ENCODE measurements around the gene HEPHL1. TPM values are rescaled to one million over a fixed set of nuclear protein-coding genes. Genes with fewer than 3 reads are reported as not detected.

The HEPHL1 gene
- total RNA-seq, 1 donor from 2014 or later: not detected

DNA sequence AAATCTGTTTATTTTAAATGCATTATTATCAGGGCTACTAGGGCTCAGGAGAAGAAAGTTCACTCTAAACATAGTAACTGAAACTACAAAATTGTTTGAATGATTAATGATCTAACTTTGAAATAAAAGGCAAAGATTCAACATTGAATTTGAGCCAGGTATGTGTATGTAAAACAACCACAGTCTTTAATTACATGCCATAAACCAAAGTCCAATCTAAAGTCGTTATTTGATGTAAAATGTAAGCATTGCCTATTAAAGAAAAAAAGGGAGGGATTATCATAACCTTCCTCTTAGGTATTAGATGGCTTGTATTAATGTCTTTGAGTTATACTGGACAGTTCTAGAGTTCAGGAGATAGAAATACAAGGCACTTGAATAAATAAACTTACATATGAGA, 82.3 kb downstream of the HEPHL1 start:
- no peak for FAIRE-seq

DNA sequence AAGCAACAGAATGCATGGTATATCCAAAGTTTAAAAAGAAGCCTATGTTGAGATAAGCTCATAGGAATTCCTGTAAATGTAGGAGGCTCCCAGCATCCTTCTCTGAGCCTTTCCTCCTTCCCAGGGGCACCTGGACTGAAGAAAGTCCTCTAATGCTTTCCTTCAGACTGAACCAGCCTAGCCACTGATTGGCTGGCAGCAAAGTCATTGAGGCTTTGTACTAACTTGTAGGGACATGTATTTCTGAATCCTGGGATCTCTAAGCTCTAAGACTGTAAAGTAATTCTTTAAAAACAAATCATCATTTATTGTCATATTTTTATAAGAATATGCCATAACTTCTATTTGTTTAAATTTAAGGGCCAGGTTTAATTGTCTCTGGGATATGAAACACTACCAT, 83.6 kb downstream of the HEPHL1 start:
- no peak overlapping the region for H3K4me2 ChIP-seq (ENCODE audit: low read length)
- H3K79me2 ChIP-seq (ENCODE audit: insufficient read depth, low read length): no peaks in the 10 kb centered on the region
- H4K20me1 ChIP-seq (ENCODE audit: insufficient read depth, low read length): no peaks in the 10 kb centered on the region
- H3K27ac ChIP-seq (ENCODE audit: low read depth, low read length): no peak overlapping the region
- H3K4me3 ChIP-seq (ENCODE audit: insufficient read depth, low read depth, low read length): no peak overlapping the region
- no peak overlapping the region for H2AFZ ChIP-seq (ENCODE audit: low read depth, low read length)
- no peak overlapping the region for H3K4me3 Mint-ChIP-seq (ENCODE audit: unreplicated experiment)
- H3K27me3 ChIP-seq (ENCODE audit: insufficient read depth, low read length): no peaks in the 10 kb centered on the region
- no peaks in the 10 kb centered on the region for H3K27me3 Mint-ChIP-seq (ENCODE audit: low read depth, unreplicated experiment)
- peaks cover 1% of the 10 kb centered on the region for H3K4me1 Mint-ChIP-seq (ENCODE audit: low read depth, unreplicated experiment)
- DNase-seq (ENCODE audit: low read depth) (no peak), FAIRE-seq (no peak)
- H3K9me3 ChIP-seq (ENCODE audit: insufficient read depth, low read depth, low read length): no peaks in the 10 kb centered on the region
- H3K27ac Mint-ChIP-seq (ENCODE audit: unreplicated experiment): no peak overlapping the region
- no peaks in the 10 kb centered on the region for H3K36me3 ChIP-seq (ENCODE audit: insufficient read depth, low read length)
- H3K9ac ChIP-seq (ENCODE audit: low read length): no peak overlapping the region
- H3K9me3 Mint-ChIP-seq (ENCODE audit: unreplicated experiment): no peaks in the 10 kb centered on the region
- no peaks in the 10 kb centered on the region for H3K4me1 ChIP-seq (ENCODE audit: insufficient read depth, low read length)
- H3K36me3 Mint-ChIP-seq (ENCODE audit: low read depth, unreplicated experiment): no peaks in the 10 kb centered on the region
- no peak for TF ChIP-seq EZH2 (IDR thresholded peaks at IDR 0.05; ENCODE audit: insufficient read depth, low read length)
- TF ChIP-seq, protein P1, sequence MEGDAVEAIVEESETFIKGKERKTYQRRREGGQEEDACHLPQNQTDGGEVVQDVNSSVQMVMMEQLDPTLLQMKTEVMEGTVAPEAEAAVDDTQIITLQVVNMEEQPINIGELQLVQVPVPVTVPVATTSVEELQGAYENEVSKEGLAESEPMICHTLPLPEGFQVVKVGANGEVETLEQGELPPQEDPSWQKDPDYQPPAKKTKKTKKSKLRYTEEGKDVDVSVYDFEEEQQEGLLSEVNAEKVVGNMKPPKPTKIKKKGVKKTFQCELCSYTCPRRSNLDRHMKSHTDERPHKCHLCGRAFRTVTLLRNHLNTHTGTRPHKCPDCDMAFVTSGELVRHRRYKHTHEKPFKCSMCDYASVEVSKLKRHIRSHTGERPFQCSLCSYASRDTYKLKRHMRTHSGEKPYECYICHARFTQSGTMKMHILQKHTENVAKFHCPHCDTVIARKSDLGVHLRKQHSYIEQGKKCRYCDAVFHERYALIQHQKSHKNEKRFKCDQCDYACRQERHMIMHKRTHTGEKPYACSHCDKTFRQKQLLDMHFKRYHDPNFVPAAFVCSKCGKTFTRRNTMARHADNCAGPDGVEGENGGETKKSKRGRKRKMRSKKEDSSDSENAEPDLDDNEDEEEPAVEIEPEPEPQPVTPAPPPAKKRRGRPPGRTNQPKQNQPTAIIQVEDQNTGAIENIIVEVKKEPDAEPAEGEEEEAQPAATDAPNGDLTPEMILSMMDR (IDR thresholded peaks at IDR 0.05; ENCODE audit: insufficient read depth, low read depth, low read length): no peak

More for the DNA sequence above, 82.3 kb downstream of the HEPHL1 start:
- no peaks in the 10 kb centered on the region for H3K9me3 ChIP-seq (ENCODE audit: insufficient read depth, low read depth, low read length)
- H3K4me1 ChIP-seq (ENCODE audit: insufficient read depth, low read length): no peaks in the 10 kb centered on the region
- no peak overlapping the region for H3K9ac ChIP-seq (ENCODE audit: low read length)
- H3K4me3 ChIP-seq (ENCODE audit: insufficient read depth, low read depth, low read length): no peak overlapping the region
- H3K4me1 Mint-ChIP-seq (ENCODE audit: low read depth, unreplicated experiment): peaks cover 1% of the 10 kb centered on the region
- TF ChIP-seq EZH2 (IDR thresholded peaks at IDR 0.05; ENCODE audit: insufficient read depth, low read length): no peak
- TF ChIP-seq, protein P1 (IDR thresholded peaks at IDR 0.05; ENCODE audit: insufficient read depth, low read depth, low read length): no peak
- H3K36me3 Mint-ChIP-seq (ENCODE audit: low read depth, unreplicated experiment): peaks cover under 1% of the 10 kb centered on the region
- no peaks in the 10 kb centered on the region for H4K20me1 ChIP-seq (ENCODE audit: insufficient read depth, low read length)
- no peaks in the 10 kb centered on the region for H3K79me2 ChIP-seq (ENCODE audit: insufficient read depth, low read length)
- no peak overlapping the region for H3K4me3 Mint-ChIP-seq (ENCODE audit: unreplicated experiment)
- H3K27ac ChIP-seq (ENCODE audit: low read depth, low read length): no peak overlapping the region
- H3K27me3 ChIP-seq (ENCODE audit: insufficient read depth, low read length): no peaks in the 10 kb centered on the region
- no peak overlapping the region for H3K27ac Mint-ChIP-seq (ENCODE audit: unreplicated experiment)
- no peaks in the 10 kb centered on the region for H3K36me3 ChIP-seq (ENCODE audit: insufficient read depth, low read length)
- no peak overlapping the region for H3K4me2 ChIP-seq (ENCODE audit: low read length)
- no peaks in the 10 kb centered on the region for H3K9me3 Mint-ChIP-seq (ENCODE audit: unreplicated experiment)
- DNase-seq (ENCODE audit: low read depth): no peak
- H2AFZ ChIP-seq (ENCODE audit: low read depth, low read length): no peak overlapping the region
- no peaks in the 10 kb centered on the region for H3K27me3 Mint-ChIP-seq (ENCODE audit: low read depth, unreplicated experiment)

DNA sequence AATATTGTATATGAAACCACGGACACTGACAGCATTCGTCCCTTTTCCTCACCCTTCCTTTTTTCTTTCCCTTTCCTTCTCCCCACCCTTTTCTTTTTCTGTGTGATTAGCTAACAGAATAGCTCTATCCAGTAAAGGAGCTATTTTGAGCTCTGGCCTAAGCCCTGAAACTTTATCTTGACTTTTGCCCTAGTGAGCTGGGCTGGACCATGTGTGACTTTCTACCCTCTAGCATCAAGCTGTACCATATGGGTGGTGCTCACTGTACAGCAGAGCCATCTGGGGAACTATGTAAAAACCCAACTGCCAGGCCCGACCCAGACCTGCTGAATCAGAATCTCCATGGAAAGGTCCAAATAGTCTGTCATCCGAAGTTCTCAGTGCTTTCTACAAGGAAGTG, 85.6 kb downstream of the HEPHL1 start:
- H3K36me3 ChIP-seq (ENCODE audit: insufficient read depth, low read length): no peaks in the 10 kb centered on the region
- H3K27me3 ChIP-seq (ENCODE audit: insufficient read depth, low read length): no peaks in the 10 kb centered on the region
- no peaks in the 10 kb centered on the region for H3K79me2 ChIP-seq (ENCODE audit: insufficient read depth, low read length)
- TF ChIP-seq, protein P1 (IDR thresholded peaks at IDR 0.05; ENCODE audit: insufficient read depth, low read depth, low read length): no peak
- no peak for TF ChIP-seq EZH2 (IDR thresholded peaks at IDR 0.05; ENCODE audit: insufficient read depth, low read length)
- no peak overlapping the region for H3K4me3 ChIP-seq (ENCODE audit: insufficient read depth, low read depth, low read length)
- FAIRE-seq (no peak), DNase-seq (ENCODE audit: low read depth) (no peak)
- H3K4me1 ChIP-seq (ENCODE audit: insufficient read depth, low read length): no peaks in the 10 kb centered on the region
- Mint-ChIP-seq H3K36me3 (ENCODE audit: low read depth, unreplicated experiment) (no peaks in the 10 kb centered on the region), H3K9me3 (ENCODE audit: unreplicated experiment) (no peaks in the 10 kb centered on the region), H3K4me3 (ENCODE audit: unreplicated experiment) (no peak overlapping the region), H3K27ac (ENCODE audit: unreplicated experiment) (no peak overlapping the region), H3K4me1 (ENCODE audit: low read depth, unreplicated experiment) (peaks cover 8% of the 10 kb centered on the region), H3K27me3 (ENCODE audit: low read depth, unreplicated experiment) (no peaks in the 10 kb centered on the region)
- H3K4me2 ChIP-seq (ENCODE audit: low read length): no peak overlapping the region
- no peak overlapping the region for H3K27ac ChIP-seq (ENCODE audit: low read depth, low read length)
- H3K9ac ChIP-seq (ENCODE audit: low read length): no peak overlapping the region
- no peaks in the 10 kb centered on the region for H4K20me1 ChIP-seq (ENCODE audit: insufficient read depth, low read length)
- no peaks in the 10 kb centered on the region for H3K9me3 ChIP-seq (ENCODE audit: insufficient read depth, low read depth, low read length)
- no peak overlapping the region for H2AFZ ChIP-seq (ENCODE audit: low read depth, low read length)
